Measurements from ENCODE around the gene GPANK1.

Gene GPANK1

GRCh38 chr6:31614684-31615578 is 49.9 kb downstream of the GPANK1 start, which contains the start of gene AIF1:
Gene AIF1 (plus strand): TSS chr6:31615234. CDS start chr6:31615330, 96 bp downstream.
- DNase-seq: no peak

- no peak for DNase-seq
These were observed 50.6 kb downstream of the GPANK1 start for GRCh38 chr6:31614075-31614619.
